Panc1 (cell line): Measurements from ENCODE around the gene TMUB1. TPM values are rescaled to one million over a fixed set of nuclear protein-coding genes. Genes with fewer than 3 reads are reported as not detected.

ENCODE experiments used
- ATAC-seq: fragments of 200-7000 bp; cut with Tn5 transposase; 2 replicates; pipeline ENCODE4 v1.9.1; 2020; ENCODE audit warnings: mild to moderate bottlenecking, moderate library complexity
- BruUV-seq: library from RNA; stranded (reverse); fragments of 400-500 nt; replicated peaks from 2 replicates; lab custom pipeline; 2021; lab: Mats Ljungman, UMichigan
- CTCF ChIA-PET: fragments of 300-600 bp; sonication (Branson Sonifier 250); formaldehyde crosslinking; loops from one replicate; lab custom pipeline; 2022; ENCODE audit warnings: antibody characterized with exemption; lab: Charles Lee
- POLR2A ChIA-PET: fragments of 300-600 bp; sonication (Branson Sonifier 250); formaldehyde crosslinking; loops from one replicate; lab custom pipeline; 2022; ENCODE audit warnings: antibody characterized with exemption; lab: Charles Lee
- DNase-seq: peaks from one replicate; pipeline ENCODE4 v3.0.0-alpha.2; 2010; ENCODE audit warnings: low read depth, low spot score
- H3K27ac ChIP-seq: 2 replicates; pipeline ENCODE4 v1.5.1; 2011; ENCODE audit warnings: mild to moderate bottlenecking, low read length, inconsistent platforms
- H3K27me3 ChIP-seq: fragments of 200-500 bp; sonication (Bioruptor generic); 2 replicates; pipeline ENCODE4 v1.6.0; 2014; ENCODE audit warnings: low read length, inconsistent platforms; ENCODE audit not compliant: control insufficient read depth, insufficient read depth
- H3K36me3 ChIP-seq: fragments of 200-500 bp; sonication (Bioruptor generic); 2 replicates; pipeline ENCODE4 v1.5.1; 2014; ENCODE audit warnings: inconsistent platforms, mild to moderate bottlenecking, low read length, moderate library complexity; ENCODE audit not compliant: control insufficient read depth, insufficient read depth
- H3K4me1 ChIP-seq: 2 replicates; pipeline ENCODE4 v1.5.1; 2011; ENCODE audit warnings: inconsistent platforms, mild to moderate bottlenecking, low read length, moderate library complexity; ENCODE audit not compliant: control insufficient read depth, insufficient read depth
- H3K4me3 ChIP-seq, 2 experiments: 2 replicates each; pipeline ENCODE4 v1.5.1; 2011 to 2012; ENCODE audit warnings: low read depth in 2 of 2, low read length in 2 of 2, mild to moderate bottlenecking in 2 of 2, inconsistent platforms in 1 of 2, moderate library complexity in 1 of 2
- H3K9me3 ChIP-seq: fragments of 200-500 bp; sonication (Bioruptor generic); 2 replicates; pipeline ENCODE4 v1.5.1; 2014; ENCODE audit warnings: low read depth, mild to moderate bottlenecking, inconsistent platforms, low read length, moderate library complexity; ENCODE audit not compliant: control insufficient read depth, insufficient read depth
- POLR2AphosphoS5 ChIP-seq: IDR thresholded peaks from 2 replicates; pipeline ENCODE4 v1.6.1; 2012; ENCODE audit warnings: mild to moderate bottlenecking, low read depth, low read length, moderate library complexity
- SIN3A ChIP-seq: IDR thresholded peaks from 2 replicates; pipeline ENCODE4 v1.6.1; 2012; ENCODE audit warnings: low read depth, mild to moderate bottlenecking, low read length, moderate library complexity, borderline replicate concordance; ENCODE audit not compliant: insufficient read depth
- TCF7L2 ChIP-seq: IDR thresholded peaks from 2 replicates; pipeline ENCODE4 v1.6.1; 2011; ENCODE audit warnings: mild to moderate bottlenecking, low read depth, low read length, inconsistent platforms
- in situ Hi-C: cut with HindIII; loops from 2 replicates; pipeline ENCODE4 v1.10.0; 2016; ENCODE audit warnings: low sequenced_read_pairs, low pct_unique_long_range_greater_than_20kb
- intact Hi-C: fragments of 100-400 bp; cut with micrococcal nuclease; formaldehyde crosslinking; loops from one replicate; pipeline ENCODE4 v1.10.0; 2022; ENCODE audit not compliant: unreplicated experiment
- total RNA-seq: library from RNA; stranded (reverse); gene quantifications from one replicate; pipeline ENCODE4 v1.2.1, GENCODE V29; 2021; ENCODE audit not compliant: unreplicated experiment
- TF ChIP-seq, protein P1 (sequence below): fragments of 450-650 bp; IDR thresholded peaks from 2 replicates; pipeline ENCODE4 v1.5.1; 2017; ENCODE audit warnings: mild to moderate bottlenecking
- TF ChIP-seq, protein P2 (sequence below), 2 experiments: IDR thresholded peaks; 2 replicates each; pipeline ENCODE4 v1.6.1; 2011 to 2012; ENCODE audit warnings: low read depth in 2 of 2, control low read depth in 1 of 2, low read length in 1 of 2, mild to moderate bottlenecking in 1 of 2, moderate library complexity in 1 of 2; ENCODE audit not compliant: insufficient read depth in 1 of 2

TMUB1 gene
- total RNA-seq, 1 experiment from 2014 or later, result 112 TPM

DNA sequence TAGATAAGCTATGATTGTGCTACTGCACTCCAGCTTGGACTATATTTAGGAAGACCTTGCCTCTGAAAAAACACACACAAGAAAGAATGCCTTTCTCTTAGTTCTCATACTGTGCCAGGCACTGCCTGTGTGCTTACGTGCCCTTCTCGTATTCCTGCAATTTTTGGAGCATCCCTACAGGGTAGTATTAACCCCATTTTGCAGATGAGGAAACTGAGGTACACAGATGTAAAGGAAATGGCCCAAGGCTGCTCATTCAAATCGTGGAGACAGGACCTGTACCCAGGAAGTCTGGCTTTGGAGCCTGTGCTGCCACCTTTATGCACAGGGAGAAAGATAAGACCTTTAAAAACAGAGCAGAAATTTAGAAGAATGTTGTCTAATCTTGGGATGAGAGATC, 19.7 kb upstream of the TMUB1 start:
- intact Hi-C loops, result no loop called here
- BruUV-seq, result no TSS peak
- POLR2A ChIA-PET, result no interaction called here

DNA sequence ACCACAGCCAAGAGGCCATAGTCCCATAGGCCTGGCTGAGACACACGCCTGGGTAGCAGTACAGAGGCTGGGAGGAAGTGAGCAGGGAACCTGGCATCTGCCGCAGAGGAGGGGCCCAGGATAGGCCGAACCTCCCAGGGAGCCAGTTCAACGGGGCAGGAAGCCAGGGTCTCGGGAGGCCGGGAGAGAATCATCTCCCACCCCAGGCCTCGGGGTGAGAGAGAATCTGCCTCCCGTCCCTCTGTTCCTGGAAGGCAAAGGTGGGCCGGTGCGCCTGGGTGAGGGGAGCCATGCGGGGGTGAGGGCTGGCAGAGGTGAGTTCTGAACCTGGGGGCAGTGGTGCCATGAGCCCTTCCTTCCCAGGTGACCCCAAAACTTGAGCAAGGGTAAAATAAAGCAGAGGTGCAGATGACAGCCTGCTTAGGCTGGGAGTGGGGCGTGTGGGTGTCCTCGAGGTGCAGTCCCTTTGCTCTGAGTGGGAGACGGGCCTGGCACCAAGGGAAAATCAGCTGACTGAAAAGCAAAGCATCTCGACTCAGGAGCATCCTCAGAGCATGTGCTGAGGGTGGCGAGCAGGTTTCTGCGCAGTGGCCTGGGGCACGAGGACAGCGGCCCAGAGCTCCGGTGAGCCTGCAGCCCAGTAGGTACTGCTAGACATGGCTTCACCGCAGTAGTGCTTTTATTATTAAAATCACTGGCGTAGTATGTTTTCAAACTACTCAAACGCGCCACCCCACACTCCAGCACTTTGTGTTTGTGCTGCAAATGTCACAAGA, 18.5 kb upstream of the TMUB1 start:
- H3K36me3 ChIP-seq, result no peaks in the 10 kb centered on the region
- no peaks in the 10 kb centered on the region for H3K9me3 ChIP-seq
- ATAC-seq (no peak), DNase-seq (no peak)
- in situ Hi-C loops, result no loop called here
- H3K27ac ChIP-seq, result no peak overlapping the region
- no peak overlapping the region for H3K4me3 ChIP-seq
- intact Hi-C loops, result no loop called here
- no peaks in the 10 kb centered on the region for H3K27me3 ChIP-seq
- CTCF ChIA-PET, result no interaction called here
- no peaks in the 10 kb centered on the region for H3K4me1 ChIP-seq
- BruUV-seq, result no TSS peak
- POLR2A ChIA-PET, result no interaction called here
- TF ChIP-seq, protein P1, sequence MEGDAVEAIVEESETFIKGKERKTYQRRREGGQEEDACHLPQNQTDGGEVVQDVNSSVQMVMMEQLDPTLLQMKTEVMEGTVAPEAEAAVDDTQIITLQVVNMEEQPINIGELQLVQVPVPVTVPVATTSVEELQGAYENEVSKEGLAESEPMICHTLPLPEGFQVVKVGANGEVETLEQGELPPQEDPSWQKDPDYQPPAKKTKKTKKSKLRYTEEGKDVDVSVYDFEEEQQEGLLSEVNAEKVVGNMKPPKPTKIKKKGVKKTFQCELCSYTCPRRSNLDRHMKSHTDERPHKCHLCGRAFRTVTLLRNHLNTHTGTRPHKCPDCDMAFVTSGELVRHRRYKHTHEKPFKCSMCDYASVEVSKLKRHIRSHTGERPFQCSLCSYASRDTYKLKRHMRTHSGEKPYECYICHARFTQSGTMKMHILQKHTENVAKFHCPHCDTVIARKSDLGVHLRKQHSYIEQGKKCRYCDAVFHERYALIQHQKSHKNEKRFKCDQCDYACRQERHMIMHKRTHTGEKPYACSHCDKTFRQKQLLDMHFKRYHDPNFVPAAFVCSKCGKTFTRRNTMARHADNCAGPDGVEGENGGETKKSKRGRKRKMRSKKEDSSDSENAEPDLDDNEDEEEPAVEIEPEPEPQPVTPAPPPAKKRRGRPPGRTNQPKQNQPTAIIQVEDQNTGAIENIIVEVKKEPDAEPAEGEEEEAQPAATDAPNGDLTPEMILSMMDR, result no peak
- TF ChIP-seq SIN3A (no peak), POLR2AphosphoS5 (no peak)

More for the DNA sequence above, 19.7 kb upstream of the TMUB1 start:
- TF ChIP-seq SIN3A (no peak), POLR2AphosphoS5 (no peak), TCF7L2 (no peak)
- TF ChIP-seq, protein P1, result no peak
- TF ChIP-seq, protein P2, sequence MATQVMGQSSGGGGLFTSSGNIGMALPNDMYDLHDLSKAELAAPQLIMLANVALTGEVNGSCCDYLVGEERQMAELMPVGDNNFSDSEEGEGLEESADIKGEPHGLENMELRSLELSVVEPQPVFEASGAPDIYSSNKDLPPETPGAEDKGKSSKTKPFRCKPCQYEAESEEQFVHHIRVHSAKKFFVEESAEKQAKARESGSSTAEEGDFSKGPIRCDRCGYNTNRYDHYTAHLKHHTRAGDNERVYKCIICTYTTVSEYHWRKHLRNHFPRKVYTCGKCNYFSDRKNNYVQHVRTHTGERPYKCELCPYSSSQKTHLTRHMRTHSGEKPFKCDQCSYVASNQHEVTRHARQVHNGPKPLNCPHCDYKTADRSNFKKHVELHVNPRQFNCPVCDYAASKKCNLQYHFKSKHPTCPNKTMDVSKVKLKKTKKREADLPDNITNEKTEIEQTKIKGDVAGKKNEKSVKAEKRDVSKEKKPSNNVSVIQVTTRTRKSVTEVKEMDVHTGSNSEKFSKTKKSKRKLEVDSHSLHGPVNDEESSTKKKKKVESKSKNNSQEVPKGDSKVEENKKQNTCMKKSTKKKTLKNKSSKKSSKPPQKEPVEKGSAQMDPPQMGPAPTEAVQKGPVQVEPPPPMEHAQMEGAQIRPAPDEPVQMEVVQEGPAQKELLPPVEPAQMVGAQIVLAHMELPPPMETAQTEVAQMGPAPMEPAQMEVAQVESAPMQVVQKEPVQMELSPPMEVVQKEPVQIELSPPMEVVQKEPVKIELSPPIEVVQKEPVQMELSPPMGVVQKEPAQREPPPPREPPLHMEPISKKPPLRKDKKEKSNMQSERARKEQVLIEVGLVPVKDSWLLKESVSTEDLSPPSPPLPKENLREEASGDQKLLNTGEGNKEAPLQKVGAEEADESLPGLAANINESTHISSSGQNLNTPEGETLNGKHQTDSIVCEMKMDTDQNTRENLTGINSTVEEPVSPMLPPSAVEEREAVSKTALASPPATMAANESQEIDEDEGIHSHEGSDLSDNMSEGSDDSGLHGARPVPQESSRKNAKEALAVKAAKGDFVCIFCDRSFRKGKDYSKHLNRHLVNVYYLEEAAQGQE (IDR thresholded peaks at IDR 0.05; ENCODE audit: insufficient read depth in 1 of 2, low read depth in 2 of 2, low read length in 1 of 2), result no peak
- no peaks in the 10 kb centered on the region for H3K4me1 ChIP-seq
- in situ Hi-C loops, result no loop called here
- no peaks in the 10 kb centered on the region for H3K9me3 ChIP-seq
- no peak for DNase-seq
- H3K27ac ChIP-seq, result no peak overlapping the region
- no peak overlapping the region for H3K4me3 ChIP-seq
- H3K36me3 ChIP-seq, result no peaks in the 10 kb centered on the region
- ATAC-seq, result no peak
- CTCF ChIA-PET, result no interaction called here
- no peaks in the 10 kb centered on the region for H3K27me3 ChIP-seq
